PFSK-1 (cell line): ENCODE data around the gene GPATCH8.

ENCODE experiments used
- FOXP2 ChIP-seq: optimal IDR thresholded peaks from 2 replicates; pipeline ENCODE3; 2011; ENCODE audit warnings: borderline replicate concordance, control low read depth, inconsistent platforms; ENCODE audit not compliant: insufficient read depth; ENCODE audit errors: extremely low read length, extremely low read depth
- POLR2AphosphoS5 ChIP-seq: IDR thresholded peaks from 2 replicates; pipeline ENCODE4 v1.6.1; 2012; ENCODE audit warnings: low read depth, mild to moderate bottlenecking, control low read depth, low read length, moderate library complexity
- SIN3A ChIP-seq: IDR thresholded peaks from 2 replicates; pipeline ENCODE4 v1.6.1; 2012; ENCODE audit warnings: mild to moderate bottlenecking, low read length, moderate library complexity, borderline replicate concordance; ENCODE audit not compliant: insufficient read depth
- TAF1 ChIP-seq: IDR thresholded peaks from 2 replicates; pipeline ENCODE4 v1.6.1; 2012; ENCODE audit warnings: low read length, control low read depth, borderline replicate concordance; ENCODE audit not compliant: insufficient read depth
- TF ChIP-seq, protein P1 (sequence below), 2 experiments: IDR thresholded peaks; 2 replicates each; pipeline versions ENCODE4 v1.6.1 to v1.8.0; 2011 to 2012; ENCODE audit warnings: low read depth in 2 of 2, low read length in 2 of 2, control low read depth in 1 of 2, inconsistent platforms in 1 of 2, mild to moderate bottlenecking in 1 of 2, moderate library complexity in 1 of 2; ENCODE audit not compliant: insufficient read depth in 1 of 2

The GPATCH8 gene

DNA sequence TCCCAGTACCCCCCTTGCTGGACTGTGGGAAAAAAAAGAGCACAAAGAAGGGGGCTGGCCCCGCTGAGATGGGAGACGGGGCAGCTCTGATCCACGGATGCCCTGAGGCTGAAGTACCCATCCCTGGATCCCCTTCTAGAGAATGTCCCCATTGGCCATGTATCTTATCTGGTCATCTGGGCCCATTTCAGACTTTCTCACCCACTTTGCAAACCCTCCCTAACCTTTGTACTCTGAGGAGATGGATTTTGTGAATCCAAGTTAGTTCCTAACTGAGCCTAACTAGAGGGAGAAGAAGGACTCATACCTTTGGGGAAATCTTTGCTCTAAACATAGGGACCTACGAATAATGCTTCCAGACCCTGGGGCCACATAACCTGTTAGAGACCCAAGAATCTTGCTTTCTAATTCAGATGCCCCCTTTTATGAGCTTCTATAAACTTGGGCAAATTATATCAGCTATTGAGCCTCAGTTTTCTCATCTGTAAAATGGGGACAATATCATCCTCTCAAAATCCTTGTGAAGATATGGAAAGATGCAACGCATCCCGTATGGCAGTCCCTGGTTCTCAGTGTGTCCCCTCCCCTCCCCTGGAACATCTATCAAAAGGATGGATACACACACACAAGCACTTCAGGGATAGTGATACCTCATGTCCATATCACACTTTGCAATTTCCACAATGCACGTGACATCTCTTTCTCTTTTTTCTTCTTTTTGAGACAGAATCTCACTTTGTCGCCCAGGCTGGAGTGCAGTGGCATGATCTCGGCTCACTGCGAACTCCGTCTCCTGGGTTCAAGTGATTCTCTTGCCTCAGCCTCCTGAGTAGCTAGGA lies 37.3 kb upstream of the GPATCH8 start:
- no peak for TF ChIP-seq POLR2AphosphoS5
- TF ChIP-seq TAF1: no peak
- TF ChIP-seq SIN3A: no peak
- TF ChIP-seq FOXP2: no peak
- TF ChIP-seq, protein P1, sequence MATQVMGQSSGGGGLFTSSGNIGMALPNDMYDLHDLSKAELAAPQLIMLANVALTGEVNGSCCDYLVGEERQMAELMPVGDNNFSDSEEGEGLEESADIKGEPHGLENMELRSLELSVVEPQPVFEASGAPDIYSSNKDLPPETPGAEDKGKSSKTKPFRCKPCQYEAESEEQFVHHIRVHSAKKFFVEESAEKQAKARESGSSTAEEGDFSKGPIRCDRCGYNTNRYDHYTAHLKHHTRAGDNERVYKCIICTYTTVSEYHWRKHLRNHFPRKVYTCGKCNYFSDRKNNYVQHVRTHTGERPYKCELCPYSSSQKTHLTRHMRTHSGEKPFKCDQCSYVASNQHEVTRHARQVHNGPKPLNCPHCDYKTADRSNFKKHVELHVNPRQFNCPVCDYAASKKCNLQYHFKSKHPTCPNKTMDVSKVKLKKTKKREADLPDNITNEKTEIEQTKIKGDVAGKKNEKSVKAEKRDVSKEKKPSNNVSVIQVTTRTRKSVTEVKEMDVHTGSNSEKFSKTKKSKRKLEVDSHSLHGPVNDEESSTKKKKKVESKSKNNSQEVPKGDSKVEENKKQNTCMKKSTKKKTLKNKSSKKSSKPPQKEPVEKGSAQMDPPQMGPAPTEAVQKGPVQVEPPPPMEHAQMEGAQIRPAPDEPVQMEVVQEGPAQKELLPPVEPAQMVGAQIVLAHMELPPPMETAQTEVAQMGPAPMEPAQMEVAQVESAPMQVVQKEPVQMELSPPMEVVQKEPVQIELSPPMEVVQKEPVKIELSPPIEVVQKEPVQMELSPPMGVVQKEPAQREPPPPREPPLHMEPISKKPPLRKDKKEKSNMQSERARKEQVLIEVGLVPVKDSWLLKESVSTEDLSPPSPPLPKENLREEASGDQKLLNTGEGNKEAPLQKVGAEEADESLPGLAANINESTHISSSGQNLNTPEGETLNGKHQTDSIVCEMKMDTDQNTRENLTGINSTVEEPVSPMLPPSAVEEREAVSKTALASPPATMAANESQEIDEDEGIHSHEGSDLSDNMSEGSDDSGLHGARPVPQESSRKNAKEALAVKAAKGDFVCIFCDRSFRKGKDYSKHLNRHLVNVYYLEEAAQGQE (IDR thresholded peaks at IDR 0.05; ENCODE audit: insufficient read depth in 1 of 2, low read depth in 2 of 2, low read length in 2 of 2): no peak

DNA sequence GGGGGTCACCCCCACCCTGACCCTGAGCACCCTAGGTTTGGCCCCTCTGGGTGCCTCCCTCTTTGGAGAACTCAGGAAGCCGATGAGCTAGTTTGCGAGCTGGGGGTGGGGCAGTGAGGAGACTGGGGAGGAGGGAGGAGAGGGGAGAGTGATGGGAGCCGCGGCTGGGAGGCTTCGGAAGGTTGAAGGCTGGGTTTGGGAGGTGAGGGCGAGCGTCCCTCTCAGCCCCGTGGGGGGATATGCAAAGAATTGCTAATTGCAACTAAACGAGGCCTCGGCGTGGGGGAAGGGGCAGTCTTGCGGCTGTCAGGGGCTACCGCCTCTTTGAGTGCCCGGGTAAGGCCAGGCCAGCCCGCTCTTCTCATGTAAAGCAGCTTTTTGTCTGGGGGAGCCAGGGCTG lies 36.5 kb upstream of the GPATCH8 start:
- no peak for TF ChIP-seq TAF1
- no peak for TF ChIP-seq SIN3A
- TF ChIP-seq FOXP2: no peak
- TF ChIP-seq, protein P1 (IDR thresholded peaks at IDR 0.05; ENCODE audit: insufficient read depth in 1 of 2, low read depth in 2 of 2, low read length in 2 of 2): no peak
- TF ChIP-seq POLR2AphosphoS5: no peak

DNA sequence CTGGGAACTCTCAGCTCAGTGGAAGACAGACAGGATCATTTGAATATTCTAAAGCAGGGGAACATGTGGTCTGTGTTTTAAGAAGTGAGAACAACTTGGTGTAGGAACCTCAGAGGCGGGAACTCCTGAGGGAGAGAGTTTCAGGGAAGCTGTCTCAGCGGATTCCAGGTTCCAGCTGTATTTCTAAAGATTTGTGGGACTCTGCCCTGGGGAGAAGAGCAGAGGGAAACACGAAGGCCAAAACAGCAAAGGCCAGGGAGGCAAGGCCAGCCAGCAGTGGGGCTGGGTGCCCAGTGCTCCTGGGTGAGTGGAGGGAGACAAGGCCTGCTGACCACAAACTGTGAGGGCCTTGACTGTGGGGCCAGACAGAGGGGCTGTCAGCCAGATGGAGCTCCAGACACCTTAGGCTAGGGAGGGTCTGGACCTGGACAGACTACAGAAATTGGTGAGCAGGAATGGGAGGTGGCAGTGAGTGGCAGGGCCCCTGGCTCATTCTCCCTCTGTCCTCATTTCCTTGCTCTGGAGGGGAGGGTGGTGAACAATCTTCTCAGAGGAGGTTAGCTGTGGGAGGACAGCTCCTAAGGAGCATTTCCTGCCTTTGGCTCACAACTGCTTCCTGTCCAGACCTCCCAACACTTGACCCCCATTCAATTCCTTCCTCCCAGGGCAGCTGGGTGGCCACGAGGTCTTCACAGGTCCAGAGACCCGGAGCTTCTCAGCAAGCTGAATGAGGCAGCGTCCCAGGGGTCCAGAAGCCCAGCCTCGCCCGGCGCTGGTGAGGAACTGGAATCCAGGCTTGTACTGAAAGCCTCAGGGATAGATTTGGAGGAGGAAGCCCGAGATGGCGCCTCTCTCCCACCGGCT lies 33.1 kb upstream of the GPATCH8 start:
- TF ChIP-seq FOXP2: peak; percentile 62
- TF ChIP-seq, protein P1 (IDR thresholded peaks at IDR 0.05; ENCODE audit: insufficient read depth in 1 of 2, low read depth in 2 of 2, low read length in 2 of 2): peak in 1 of 2 experiments; percentile 56; a peak in 1 of 4 replicates
- 0 out of 2 replicates have a peak, but pooled peaks have one; percentile 57 for TF ChIP-seq TAF1
- TF ChIP-seq POLR2AphosphoS5: peak; percentile 61
- TF ChIP-seq SIN3A: no peak

DNA sequence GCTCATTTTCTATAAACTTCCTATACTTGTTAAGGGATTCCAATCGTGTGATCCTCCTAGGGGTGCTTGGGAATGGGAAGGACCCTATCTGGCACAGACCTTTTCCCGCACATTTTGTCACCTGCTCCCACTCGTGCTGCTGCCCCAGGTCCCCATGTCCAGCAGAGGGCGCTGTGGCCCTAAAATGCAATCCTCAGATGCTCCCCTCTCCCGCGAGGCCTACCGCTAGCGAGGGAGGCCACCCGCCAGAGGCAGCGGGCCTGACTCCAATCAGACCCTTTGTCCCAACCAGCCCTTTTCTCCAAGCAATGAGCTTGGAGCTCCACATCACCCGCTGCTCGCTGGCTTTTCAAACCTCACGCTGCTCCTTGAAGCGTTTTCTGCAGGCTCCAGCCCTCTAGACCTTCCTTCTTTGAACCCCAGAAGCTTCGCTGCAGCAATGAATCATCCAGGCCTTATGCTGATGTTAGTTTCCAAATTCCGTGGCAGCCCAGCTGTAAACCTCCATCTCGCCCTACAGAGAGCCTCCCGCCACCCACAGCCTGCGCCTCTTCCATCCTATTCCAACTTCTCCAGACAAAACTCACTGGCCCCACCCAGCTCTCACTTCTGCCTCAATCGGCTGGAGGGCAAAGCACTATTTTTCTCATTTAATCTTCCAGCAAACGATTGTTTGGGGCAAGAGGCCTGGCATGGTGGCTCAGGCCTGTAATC lies 30.5 kb upstream of the GPATCH8 start:
- TF ChIP-seq FOXP2 (peak; percentile 82), SIN3A (no peak), POLR2AphosphoS5 (no peak), TAF1 (no peak)
- TF ChIP-seq, protein P1 (IDR thresholded peaks at IDR 0.05; ENCODE audit: insufficient read depth in 1 of 2, low read depth in 2 of 2, low read length in 2 of 2): no peak
